Activated CD4-positive, alpha-beta T cell treated with anti-CD3 and anti-CD28 coated beads, Interleukin-2, amount 50 U/mL, for 4 hours (primary cell): ENCODE measurements around the gene SP5.
"Not testable (repeated sequence)": the region's sequence is repeated elsewhere in the genome, so short reads cannot be mapped to it uniquely, and the experiment has no call there.

Experiments used
- DNase-seq, 2 experiments: peaks; one replicate each; pipeline ENCODE4 v3.0.0-alpha.2; 2020

SP5 gene

DNA sequence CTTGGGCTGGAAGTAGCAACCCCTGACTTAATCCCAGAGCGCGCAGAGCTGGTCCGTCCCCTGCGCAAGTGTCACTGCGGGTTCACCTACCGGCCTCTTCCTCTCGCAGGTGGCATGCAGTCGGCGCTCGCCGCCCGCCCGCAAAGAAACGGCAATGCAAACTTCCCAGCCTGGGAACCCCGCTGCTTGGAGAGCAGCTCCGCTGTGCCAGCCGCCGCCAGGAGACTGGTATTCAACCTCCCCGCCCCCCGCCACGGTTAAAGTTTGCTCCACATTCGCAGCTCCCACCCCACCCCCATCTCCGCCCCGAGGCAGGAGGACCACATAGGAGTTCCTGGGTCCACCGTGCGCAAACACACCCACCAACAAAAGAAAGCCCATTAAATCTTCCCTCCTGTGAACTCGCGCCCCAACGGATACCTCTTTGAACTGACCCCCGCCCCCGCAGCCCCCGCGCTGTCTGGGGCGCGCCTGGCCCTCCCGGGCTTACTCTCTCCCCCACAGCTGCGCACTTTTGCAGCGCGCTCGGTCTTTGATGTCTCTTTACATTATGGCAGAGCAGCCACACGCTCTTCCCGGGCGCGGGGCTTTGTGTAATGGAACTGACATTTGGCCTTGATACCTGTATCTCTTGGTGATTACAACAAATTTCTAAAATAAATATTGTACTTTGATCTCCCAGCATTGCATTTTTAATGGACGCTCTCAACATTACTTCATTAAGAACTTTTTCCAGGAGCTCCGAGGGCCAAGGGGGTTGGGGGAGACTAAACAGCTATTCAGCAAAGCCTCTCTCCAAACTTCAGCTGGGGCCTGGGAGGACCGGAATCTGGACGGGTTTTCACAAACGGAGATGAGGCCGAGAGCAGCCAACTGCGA lies 3.1 kb upstream of the SP5 start:
- DNase-seq = no peak

DNA sequence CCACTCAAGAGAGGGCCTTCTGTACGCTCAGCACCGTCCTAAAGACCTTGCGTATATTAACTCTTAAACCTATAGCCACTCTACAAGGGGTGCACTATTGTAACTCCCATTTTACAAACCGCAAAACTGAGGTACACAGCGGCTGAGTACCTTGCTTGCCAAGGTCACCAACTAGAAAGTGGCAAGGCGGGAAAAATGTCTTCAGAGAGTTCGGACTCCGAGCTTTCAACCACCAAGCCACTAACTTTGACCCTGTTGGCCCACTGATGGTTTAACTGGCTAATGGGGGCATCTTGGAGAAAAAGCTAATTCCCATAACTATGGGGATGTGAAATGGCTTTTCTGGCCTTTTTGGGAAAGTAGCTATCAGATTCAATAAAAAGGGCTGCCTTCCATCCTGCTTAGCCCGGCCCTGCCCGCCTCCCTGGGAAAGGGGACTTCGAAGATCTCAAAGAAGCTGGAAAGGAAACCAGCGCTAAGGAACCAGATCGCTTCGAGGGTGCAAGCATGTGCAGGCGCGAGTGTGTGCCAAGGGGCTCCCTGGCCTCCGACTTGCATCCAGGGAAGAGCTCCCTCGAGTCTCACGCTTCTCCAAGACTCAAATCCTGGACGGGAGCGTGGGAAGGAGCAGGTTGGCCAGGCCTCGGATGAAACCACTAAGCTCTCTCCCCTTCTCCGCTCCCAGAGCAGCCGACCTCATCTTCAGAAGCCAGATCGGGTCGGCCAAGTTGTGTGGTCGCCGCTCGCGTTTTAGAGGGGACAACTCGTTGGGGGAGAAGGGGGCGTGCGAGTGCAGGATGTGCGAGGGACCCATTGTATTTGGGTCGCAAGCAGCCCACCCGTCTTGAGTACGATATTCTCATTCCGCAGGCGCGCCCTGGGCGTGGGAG lies 2.2 kb upstream of the SP5 start:
- no peak for DNase-seq

DNA sequence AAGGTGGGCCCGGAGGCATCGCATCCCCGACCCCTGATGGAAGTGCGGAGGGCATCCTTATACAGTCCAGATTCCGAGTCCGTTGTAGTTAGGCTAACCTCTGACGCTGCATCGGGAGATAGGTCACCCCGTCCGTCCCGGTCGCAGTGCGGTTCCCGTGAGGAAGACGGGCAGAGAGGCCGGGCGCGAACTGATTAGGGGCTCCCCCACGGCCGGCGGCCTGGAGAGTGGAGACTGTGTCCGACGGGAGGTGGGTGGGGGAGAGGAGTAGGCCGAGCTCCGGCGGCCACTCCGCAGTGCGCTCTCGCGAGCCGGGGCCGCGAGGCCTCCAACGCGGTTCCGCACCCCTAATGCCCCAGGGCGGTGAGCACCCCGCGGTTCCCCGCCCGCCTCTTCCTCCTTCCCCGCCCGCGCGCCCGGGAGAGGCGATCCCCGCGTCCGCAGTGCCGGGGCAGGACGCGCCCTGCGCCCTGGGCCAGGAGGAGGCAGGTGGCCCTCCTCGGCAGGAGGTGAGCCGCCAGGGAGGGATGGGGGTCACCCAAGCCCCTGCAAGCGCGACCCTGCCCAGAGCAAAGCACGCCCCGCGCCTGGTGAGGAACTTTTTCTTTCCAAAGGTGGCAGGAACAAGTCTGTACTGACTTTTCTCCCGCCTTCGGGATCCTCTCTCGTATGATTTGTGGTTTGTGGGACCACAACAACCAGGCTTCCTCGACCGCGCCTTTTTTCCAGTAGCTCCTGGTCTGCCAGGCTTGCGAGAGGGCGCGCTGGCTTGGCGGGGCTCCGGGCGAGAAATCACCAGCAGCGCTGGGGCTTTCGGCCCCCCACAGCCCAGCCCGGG lies 1.4 kb upstream of the SP5 start:
- DNase-seq = no peak

DNA sequence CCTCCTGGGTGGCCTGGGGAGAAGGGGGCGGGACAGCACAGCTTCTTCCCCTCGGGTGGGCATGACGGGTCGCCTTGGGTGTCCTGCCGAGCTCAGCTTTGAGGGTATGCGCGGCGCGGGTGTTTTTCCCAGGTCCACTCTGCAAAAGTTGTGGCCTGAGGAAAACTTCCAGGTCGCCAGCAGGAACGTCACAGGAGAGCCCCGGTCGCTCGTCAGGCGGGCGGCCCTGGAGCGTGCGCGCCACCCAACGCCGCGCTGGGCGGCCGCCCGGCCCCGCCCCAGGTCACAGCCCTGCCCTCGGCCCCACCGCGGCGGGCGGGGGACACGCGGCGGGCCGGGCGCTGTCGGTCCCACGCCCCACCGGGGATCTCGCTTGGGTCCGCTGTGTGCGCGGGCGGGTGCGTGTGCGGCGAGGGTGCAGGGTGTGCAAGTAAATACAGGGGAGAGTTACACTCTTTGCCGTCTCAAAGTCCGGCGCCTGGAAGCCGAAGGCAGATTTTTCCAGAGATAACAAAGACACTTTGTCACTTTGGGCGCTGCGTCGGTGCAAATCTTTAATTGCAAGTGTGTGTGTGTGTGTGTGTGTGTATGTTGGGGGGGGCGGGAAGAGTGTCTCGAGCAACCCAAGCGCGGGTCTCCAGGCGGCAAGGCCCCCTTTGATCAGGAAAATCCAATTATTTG lies 616 bp upstream of the SP5 start:
- DNase-seq = no peak

DNA sequence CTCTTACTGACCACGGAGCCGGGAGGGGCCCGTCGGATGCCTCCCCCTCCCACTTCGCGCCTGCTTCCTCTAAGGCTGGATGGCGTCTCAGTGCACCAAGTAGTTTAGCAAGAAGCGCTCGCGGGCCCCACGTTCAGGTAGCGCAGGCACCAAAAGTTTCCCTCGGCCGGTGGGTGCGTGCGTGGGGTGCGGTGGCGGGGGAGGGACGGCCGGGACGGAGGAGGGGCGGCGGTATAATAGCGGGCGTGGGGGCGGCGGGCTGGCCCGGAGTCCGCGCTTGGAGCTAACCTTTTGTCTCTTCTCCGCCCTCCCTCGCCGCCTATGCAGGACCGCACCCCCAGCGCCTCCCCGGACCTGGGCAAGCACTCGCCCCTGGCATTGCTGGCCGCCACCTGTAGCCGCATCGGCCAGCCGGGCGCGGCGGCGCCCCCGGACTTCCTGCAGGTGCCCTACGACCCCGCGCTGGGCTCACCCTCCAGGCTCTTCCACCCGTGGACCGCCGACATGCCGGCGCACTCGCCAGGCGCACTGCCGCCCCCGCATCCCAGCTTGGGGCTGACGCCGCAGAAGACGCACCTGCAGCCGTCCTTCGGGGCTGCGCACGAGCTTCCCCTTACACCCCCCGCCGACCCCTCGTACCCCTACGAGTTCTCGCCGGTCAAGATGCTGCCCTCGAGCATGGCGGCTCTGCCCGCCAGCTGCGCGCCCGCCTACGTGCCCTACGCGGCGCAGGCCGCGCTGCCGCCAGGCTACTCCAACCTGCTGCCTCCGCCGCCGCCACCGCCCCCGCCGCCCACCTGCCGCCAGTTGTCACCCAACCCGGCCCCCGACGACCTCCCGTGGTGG lies 1.0 kb downstream of the SP5 start:
- DNase-seq = peak in 1 of 2 experiments; percentile 10

DNA sequence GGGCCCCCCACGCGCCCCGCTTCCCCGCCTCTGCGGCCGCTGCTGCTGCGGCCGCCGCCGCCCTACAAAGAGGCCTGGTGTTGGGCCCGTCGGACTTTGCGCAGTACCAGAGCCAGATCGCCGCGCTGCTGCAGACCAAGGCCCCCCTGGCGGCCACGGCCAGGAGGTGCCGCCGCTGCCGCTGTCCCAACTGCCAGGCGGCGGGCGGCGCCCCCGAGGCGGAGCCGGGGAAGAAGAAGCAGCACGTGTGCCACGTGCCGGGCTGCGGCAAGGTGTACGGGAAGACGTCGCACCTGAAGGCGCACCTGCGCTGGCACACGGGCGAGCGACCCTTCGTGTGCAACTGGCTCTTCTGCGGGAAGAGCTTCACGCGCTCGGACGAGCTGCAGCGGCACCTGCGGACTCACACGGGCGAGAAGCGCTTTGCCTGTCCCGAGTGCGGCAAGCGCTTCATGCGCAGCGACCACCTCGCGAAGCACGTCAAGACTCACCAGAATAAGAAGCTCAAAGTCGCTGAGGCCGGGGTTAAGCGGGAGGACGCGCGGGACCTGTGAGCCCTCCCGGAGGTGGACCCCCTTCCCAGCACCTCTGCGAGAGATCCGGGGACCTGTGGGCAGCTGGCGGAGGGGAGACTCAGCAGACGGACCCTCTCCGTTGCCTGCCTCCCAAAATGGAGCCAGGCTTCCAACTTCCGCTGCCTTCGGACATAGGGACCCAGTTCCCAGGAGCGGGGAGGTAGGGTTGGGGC lies 1.9 kb downstream of the SP5 start:
- DNase-seq = no peak

DNA sequence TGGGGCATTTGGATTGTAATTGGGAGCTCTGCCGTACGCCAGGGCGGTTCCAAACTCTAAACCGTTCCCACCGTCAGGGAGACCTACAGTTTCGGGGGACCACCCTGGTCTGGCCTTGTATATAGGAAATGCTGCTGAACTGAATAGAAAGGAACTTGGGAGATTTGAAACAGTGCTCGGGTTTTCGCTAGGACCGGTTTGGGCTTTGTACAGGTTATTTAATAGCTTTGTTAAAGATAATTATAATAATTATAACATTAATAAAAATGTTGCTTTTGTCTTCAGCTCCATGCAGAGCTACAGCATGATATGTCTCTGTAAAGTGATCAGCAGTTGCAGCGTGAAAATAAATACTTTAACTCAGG lies 2.4 kb downstream of the SP5 start:
- no peak for DNase-seq

DNA sequence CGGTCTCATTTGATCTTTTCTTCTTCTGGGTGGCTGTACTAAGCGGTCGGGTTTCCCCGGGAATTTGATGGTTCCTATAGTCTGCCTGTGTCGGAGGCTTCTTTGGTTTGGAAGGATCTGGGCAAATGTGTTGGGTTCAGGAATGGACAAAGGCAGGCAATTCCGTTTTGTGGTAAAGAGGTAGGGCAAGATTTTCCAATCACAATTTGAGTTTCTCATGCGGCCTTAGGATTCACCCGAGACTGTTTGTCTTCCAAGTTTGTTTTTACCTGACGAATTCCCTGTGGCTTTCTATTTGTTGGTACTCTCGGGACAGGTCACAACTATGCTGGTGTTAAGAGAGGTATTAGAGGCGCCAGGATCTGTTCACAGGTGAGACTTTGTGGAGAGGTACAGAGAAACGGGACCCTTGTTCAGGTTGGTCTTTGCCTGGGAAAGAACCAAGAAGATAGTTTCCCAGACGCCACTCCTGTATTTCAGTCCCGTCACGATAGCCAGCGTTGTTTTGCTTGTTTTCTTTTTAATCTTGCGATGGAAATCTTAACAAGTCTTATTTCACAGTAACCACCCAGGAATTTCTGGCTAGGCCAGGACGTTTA lies 3.0 kb downstream of the SP5 start:
- no peak for DNase-seq

DNA sequence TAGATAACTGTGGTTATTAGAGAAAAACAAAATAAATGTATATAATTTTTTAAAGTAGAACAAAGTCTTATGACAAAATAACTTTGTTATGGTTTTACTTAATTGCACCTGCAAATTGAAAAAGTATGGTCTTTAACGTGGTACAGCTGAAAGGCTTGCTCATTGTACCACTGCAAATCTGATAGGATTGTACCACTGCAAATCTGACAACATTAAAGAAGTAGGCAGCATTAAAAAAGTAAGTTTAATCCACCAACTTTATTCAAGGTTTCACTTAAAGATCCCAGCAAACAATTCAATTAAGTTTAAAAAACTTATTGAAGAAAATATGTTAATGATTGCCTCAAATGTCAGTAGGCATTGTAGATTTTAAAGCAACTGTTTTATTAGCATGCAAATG lies 4.7 kb downstream of the SP5 start:
- DNase-seq = no peak

DNA sequence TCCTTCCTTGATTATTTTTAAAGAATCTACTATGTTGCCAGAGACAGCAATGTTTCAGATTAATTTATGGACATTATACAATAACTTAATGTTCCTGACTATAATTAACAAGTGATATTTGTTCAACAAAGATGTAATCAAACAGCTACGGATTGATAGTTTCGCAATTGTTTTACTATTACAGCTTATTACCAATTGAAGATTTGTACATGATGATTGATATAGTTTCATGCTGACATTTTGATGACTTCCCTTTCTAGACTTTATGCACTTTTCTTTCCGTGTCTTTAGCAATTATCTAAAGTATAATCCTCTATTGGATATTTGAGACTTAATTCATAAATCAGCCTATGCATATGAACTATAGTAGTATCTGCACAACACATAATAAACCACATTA lies 6.5 kb downstream of the SP5 start:
- DNase-seq = no peak

DNA sequence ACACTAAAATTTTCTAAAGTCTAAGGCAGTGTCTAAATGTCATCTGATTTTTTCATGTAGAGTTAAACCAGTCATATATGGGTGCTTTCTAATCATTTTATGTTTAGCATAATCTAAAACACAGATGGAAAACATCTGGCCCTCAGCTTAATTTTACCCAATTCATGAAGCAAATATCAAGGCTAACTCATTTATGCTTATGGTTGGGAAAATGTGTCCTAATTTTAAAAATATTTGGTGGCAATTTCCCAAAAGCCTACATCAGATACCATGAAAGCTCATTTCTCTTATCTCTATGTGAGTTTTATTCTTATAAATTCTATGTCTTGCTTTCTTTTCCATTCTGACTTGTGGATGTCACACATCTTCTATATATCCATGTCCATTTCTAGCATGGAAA lies 7.2 kb downstream of the SP5 start:
- DNase-seq = no peak

DNA sequence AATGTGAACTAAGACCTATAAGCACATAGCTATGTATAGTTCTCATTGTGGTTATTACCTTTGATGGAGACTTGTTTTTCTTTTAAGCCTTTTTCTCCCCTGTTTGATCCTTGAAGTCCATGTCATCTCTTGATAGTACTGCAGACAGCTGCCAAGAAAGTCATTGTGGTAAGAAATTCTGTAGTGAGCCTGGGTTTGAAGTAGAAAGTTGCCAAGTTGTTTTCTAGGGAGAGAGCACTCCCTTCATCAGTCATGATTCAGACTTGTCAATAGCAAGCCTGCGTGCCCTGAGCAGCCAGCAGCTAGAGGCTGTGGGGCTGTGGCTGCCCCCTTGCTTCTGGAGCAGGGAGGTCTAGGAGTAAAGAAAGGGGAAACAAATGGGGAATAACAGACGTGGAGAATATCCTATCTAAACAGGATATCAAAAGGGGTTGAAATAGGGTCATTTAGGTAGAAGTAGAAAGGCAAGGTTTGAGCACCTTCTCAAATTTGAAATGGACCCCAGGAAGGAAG lies 8.4 kb downstream of the SP5 start:
- DNase-seq = no peak

DNA sequence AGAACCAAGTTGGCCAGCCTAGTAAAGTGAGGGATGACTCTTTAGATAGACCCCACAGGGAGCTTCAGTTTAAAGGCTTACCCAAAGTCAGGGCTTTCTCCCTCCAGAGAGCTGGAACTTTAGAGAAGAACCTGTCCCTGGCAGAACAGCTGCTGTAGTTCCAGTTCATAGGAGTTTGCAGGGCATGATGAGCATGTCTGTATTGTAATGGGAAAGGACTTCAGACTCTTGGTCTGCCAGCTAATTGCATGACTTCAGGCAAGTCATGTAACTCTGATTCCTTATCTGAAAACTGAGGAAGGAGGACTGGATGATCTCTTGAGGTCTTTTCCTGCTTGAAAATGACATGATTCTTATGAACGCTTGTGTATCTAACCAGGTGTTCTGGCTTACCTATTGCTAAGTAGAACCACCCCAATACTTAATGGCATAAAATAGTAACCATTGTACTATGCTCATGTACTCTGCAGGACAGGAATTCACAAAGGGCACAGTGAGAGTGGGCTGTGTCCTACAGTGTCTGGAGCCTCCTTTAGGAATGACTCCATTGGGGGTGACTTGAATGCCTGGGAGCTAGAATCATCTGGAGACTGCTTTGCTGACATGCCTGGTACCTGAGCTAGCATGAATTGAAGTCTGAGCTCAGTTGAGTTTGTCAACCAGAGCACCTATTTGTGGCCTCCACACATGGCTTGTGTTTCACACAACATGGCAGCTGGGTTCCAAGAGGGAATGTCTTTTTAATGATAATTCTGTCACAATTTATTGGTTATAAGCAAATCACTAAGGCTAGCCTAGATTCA lies 18.9 kb downstream of the SP5 start:
- no peak for DNase-seq

DNA sequence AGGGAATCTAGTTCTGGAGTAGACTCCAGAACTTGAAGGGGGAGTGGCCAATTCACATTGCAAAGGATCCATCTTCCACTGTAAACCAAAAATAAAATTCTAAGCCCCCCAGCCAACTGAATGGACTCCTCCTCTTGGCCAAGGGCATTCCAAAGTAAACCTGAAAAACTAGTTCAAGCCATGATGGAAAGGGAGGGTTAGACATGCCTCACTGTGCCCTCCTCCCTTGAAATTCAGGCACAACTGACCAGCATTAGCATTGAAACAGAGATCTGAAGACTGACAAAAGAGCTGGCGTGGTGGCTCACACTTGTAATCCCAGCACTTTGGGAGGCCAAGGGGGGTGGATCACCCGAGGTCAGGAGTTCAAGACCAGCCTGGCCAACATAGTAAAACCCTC lies 19.5 kb downstream of the SP5 start:
- not testable (repeated sequence) for DNase-seq

DNA sequence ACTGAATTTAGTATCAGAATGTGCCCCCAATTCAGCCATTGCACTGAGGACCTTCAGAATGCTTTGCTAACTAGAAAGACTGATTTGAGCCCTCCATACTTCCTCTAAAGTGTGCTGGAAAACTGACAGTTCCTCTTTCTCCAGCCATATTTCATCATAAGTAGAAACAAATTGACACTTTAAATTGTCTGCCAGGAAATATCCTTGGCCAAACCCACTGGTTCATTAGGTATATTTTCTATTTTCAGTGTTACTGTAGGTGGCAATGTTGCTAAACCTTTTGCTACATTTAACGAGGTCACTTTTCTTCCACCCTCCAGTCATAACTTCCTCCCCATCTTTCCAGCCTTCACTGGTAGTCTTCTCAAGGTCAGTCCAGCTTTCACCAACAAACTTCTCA lies 21.5 kb downstream of the SP5 start:
- DNase-seq = no peak

DNA sequence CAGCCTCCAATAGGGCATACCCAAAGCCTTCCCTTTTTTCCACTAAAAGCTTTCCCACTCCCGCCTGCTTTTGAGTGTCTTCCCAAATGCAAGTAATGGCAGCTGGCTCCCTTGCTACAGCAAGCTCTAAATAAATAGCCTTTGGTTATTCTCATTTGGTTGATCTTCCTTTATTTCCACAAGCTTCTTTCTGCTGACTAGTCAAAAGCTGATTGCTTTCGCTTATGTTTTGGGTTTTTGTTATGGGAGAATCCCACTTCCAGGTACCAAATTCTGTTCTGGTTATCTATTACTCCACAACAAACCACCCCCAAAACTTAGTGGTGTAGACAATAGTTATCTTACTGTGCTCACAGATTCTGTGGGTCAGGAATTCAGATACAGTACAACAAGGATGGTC lies 22.3 kb downstream of the SP5 start:
- DNase-seq = no peak

DNA sequence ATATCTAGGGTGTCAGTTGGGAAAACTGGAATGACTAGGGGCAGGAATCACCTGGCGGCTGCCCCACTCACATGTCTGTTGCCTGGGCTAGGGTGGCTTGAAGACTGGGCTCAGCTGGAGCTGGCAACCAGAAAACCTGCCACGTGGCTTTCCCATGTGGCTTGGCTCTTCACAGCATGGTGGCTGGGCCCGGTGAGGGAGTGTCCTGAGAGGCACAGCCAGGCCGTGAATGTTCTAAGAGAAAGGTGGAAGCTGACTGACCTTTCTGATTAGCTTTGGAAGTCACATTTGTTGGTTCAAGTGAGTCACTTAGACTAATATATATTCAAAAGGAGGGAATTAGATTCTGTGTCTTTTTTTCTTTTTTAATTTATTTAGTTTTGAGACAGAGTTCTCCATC lies 22.7 kb downstream of the SP5 start:
- DNase-seq = no peak

DNA sequence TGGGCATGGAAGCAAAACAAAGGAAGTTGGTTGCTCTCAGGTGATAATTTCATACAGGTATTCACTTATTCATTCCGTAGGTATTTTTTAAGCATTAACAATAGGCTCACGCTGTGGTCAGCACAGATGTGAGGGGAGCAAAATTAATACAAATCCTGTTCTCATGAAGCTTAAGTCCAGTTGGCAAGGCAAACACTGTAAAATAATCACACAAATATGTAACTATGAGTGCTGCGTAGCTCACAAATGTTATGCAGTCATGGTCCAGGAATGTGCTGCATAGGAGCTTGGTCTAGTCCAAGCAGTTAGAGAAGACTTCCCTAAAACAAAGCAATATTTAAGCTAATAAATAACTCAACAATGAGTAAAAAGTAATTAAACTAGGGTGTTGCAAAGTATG lies 23.9 kb downstream of the SP5 start:
- no peak for DNase-seq

DNA sequence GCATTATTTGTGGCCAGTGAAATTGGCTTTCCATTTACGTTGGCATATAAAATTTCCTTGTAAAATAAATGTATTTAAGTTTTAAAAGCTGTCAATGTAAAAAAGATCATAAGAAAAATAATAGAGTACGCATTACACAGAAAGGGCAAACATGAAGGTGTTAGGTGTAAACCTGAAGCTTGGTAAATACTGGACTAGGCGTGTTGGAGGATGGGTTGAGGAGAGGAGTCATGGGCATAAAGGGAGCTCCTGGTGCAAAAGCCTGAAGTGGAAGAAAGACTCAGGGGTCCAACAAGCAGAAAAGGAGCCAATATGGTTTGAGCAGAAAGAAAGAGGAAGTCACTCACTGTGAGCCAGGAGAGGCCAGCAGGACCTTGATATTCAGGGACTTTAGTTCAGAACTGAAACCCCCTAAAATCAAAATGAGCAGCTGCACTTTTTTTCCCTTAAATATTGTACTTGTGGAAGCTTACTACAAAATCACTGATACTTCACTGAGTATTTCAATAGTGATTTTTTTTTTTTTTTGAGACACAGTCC lies 24.4 kb downstream of the SP5 start:
- DNase-seq = no peak
